Measurements from ENCODE around the gene DYNC2I2.

- TF ChIP-seq POLR2AphosphoS5 (IDR thresholded peaks at IDR 0.05) (no peak), CTCF (IDR thresholded peaks at IDR 0.05; ENCODE audit: poor library complexity, severe bottlenecking) (no peak), MXI1 (conservative IDR thresholded peaks at IDR 0.05; ENCODE audit: poor library complexity, severe bottlenecking) (no peak), SMC3 (conservative IDR thresholded peaks at IDR 0.05; ENCODE audit: poor library complexity) (no peak), EZH2 (IDR thresholded peaks at IDR 0.05; ENCODE audit: borderline replicate concordance, insufficient read depth, low read length, poor library complexity, severe bottlenecking) (no peak)
Observed at GRCh38 chr9:128593039-128593438, 63.6 kb downstream of the DYNC2I2 start.
